ENCODE results near the gene TMC3.
A peak's percentile ranks its signal among the peaks of the same experiment; 100 is the strongest.

- TF ChIP-seq SMC3 (IDR thresholded peaks at IDR 0.05; ENCODE audit: low read depth, low read length): no peak
- no peak for TF ChIP-seq ELF1 (IDR thresholded peaks at IDR 0.05)
- no peak for TF ChIP-seq CTCF (IDR thresholded peaks at IDR 0.05)
- TF ChIP-seq FOSL2 (IDR thresholded peaks at IDR 0.05; ENCODE audit: borderline replicate concordance, low read depth): no peak; the same call in none of the 2 replicates
- TF ChIP-seq EP300 (IDR thresholded peaks at IDR 0.05; ENCODE audit: borderline replicate concordance in 1 of 2, low read depth in 1 of 2, low read length in 1 of 2): peak; percentile 29 to 75; a peak in 2 of 4 replicates
- peak; percentile 17; the same call in 1 of the 2 replicates for TF ChIP-seq MAX (IDR thresholded peaks at IDR 0.05; ENCODE audit: low read depth)
- TF ChIP-seq POLR2AphosphoS5 (IDR thresholded peaks at IDR 0.05; ENCODE audit: low read depth, low read length): peak; percentile 66; the same call in 1 of the 2 replicates
These were observed 35.6 kb downstream of the TMC3 start for GRCh38 chr15:81338170-81339007.
